MG63 (cell line): Measurements from ENCODE around the gene RASGRF1. TPM values are rescaled to one million over a fixed set of nuclear protein-coding genes. Genes with fewer than 3 reads are reported as not detected.
A peak's percentile ranks its signal among the peaks of the same experiment; 100 is the strongest.
"Not testable (repeated sequence)": the region's sequence is repeated elsewhere in the genome, so short reads cannot be mapped to it uniquely, and the experiment has no call there.

Source experiments
- DNase-seq: peaks from one replicate; pipeline ENCODE4 v3.0.0-alpha.2; 2020
- H3K27me3 ChIP-seq: fragments of 250-450 bp; sonication (Bioruptor Pico); 2 replicates; pipeline ENCODE4 v1.5.1; 2020; ENCODE audit warnings: mild to moderate bottlenecking, moderate library complexity
- H3K36me3 ChIP-seq: fragments of 250-450 bp; sonication (Bioruptor Pico); 2 replicates; pipeline ENCODE4 v1.5.1; 2020; ENCODE audit warnings: mild to moderate bottlenecking, moderate library complexity
- H3K4me3 ChIP-seq: fragments of 250-450 bp; sonication (Bioruptor Pico); 2 replicates; pipeline ENCODE4 v1.5.1; 2020; ENCODE audit warnings: mild to moderate bottlenecking, moderate library complexity
- H3K9me3 ChIP-seq: fragments of 250-450 bp; sonication (Bioruptor Pico); 2 replicates; pipeline ENCODE4 v1.5.1; 2020; ENCODE audit warnings: mild to moderate bottlenecking, moderate library complexity
- total RNA-seq: library from RNA; depleted of rRNA; stranded (reverse); fragments of >200 nt; shearing (Covaris generic); gene quantifications from 2 replicates; pipeline ENCODE4 v1.2.3, GENCODE V29; 2014; ENCODE audit warnings: low replicate concordance

The RASGRF1 gene
- total RNA-seq, 1 experiment from 2014 or later = not detected

- H3K27me3 ChIP-seq = no peaks in the 10 kb centered on the region
- peaks cover 3% of the 10 kb centered on the region; the same call in 1 of the 2 replicates for H3K9me3 ChIP-seq
- H3K36me3 ChIP-seq = no peaks in the 10 kb centered on the region
- H3K4me3 ChIP-seq = no peak overlapping the region
- DNase-seq = no peak
These were observed 52.7 kb downstream of the RASGRF1 start for GRCh38 chr15:79037848-79038247.

- Histone ChIP-seq H3K4me3 (no peak overlapping the region), H3K36me3 (no peaks in the 10 kb centered on the region), H3K27me3 (no peaks in the 10 kb centered on the region), H3K9me3 (no peaks in the 10 kb centered on the region)
- DNase-seq = no peak
These were observed 54.3 kb downstream of the RASGRF1 start for GRCh38 chr15:79036323-79036722.

GRCh38 chr15:79035814-79036213 lies 54.8 kb downstream of the RASGRF1 start:
- Histone ChIP-seq H3K36me3 (no peaks in the 10 kb centered on the region), H3K27me3 (no peaks in the 10 kb centered on the region), H3K4me3 (no peak overlapping the region), H3K9me3 (no peaks in the 10 kb centered on the region)
- DNase-seq = no peak

GRCh38 chr15:79035111-79035601 lies 55.4 kb downstream of the RASGRF1 start:
- no peak for DNase-seq
- H3K36me3 ChIP-seq = no peaks in the 10 kb centered on the region
- no peak overlapping the region for H3K4me3 ChIP-seq
- no peaks in the 10 kb centered on the region for H3K9me3 ChIP-seq
- no peaks in the 10 kb centered on the region for H3K27me3 ChIP-seq

- DNase-seq = no peak
- Histone ChIP-seq H3K4me3 (no peak overlapping the region), H3K9me3 (no peaks in the 10 kb centered on the region), H3K36me3 (no peaks in the 10 kb centered on the region), H3K27me3 (no peaks in the 10 kb centered on the region)
These were observed 56.3 kb downstream of the RASGRF1 start for GRCh38 chr15:79034284-79034683.

- no peak for DNase-seq
- H3K36me3 ChIP-seq = no peaks in the 10 kb centered on the region
- no peaks in the 10 kb centered on the region for H3K9me3 ChIP-seq
- no peak overlapping the region for H3K4me3 ChIP-seq
- no peaks in the 10 kb centered on the region for H3K27me3 ChIP-seq
These were observed 57.9 kb downstream of the RASGRF1 start for GRCh38 chr15:79032656-79033055.

GRCh38 chr15:79031821-79032220 lies 58.8 kb downstream of the RASGRF1 start:
- DNase-seq = no peak
- Histone ChIP-seq H3K9me3 (no peaks in the 10 kb centered on the region), H3K4me3 (no peak overlapping the region), H3K36me3 (no peaks in the 10 kb centered on the region), H3K27me3 (no peaks in the 10 kb centered on the region)

GRCh38 chr15:79031201-79031600 lies 59.4 kb downstream of the RASGRF1 start:
- no peaks in the 10 kb centered on the region for H3K9me3 ChIP-seq
- no peak for DNase-seq
- H3K4me3 ChIP-seq = no peak overlapping the region
- H3K27me3 ChIP-seq = no peaks in the 10 kb centered on the region
- no peaks in the 10 kb centered on the region for H3K36me3 ChIP-seq

GRCh38 chr15:79030470-79030869 lies 60.1 kb downstream of the RASGRF1 start:
- H3K4me3 ChIP-seq = no peak overlapping the region
- no peak for DNase-seq
- H3K36me3 ChIP-seq = no peaks in the 10 kb centered on the region
- H3K9me3 ChIP-seq = no peaks in the 10 kb centered on the region
- no peaks in the 10 kb centered on the region for H3K27me3 ChIP-seq

- peak; percentile 21 for DNase-seq
- H3K36me3 ChIP-seq = no peaks in the 10 kb centered on the region
- no peak overlapping the region for H3K4me3 ChIP-seq
- no peaks in the 10 kb centered on the region for H3K27me3 ChIP-seq
- H3K9me3 ChIP-seq = no peaks in the 10 kb centered on the region
These were observed 62.1 kb downstream of the RASGRF1 start for GRCh38 chr15:79028411-79028964.

- Histone ChIP-seq H3K9me3 (no peaks in the 10 kb centered on the region), H3K4me3 (no peak overlapping the region), H3K27me3 (no peaks in the 10 kb centered on the region), H3K36me3 (no peaks in the 10 kb centered on the region)
- no peak for DNase-seq
These were observed 62.8 kb downstream of the RASGRF1 start for GRCh38 chr15:79027532-79028410.

- no peaks in the 10 kb centered on the region for H3K9me3 ChIP-seq
- DNase-seq = no peak
- no peaks in the 10 kb centered on the region for H3K27me3 ChIP-seq
- no peak overlapping the region for H3K4me3 ChIP-seq
- no peaks in the 10 kb centered on the region for H3K36me3 ChIP-seq
These were observed 64.8 kb downstream of the RASGRF1 start for GRCh38 chr15:79025802-79026201.

- no peaks in the 10 kb centered on the region for H3K9me3 ChIP-seq
These were observed 65.4 kb downstream of the RASGRF1 start for GRCh38 chr15:79025201-79025600.

GRCh38 chr15:79024493-79024892 lies 66.1 kb downstream of the RASGRF1 start:
- not testable (repeated sequence) for DNase-seq, H3K9me3 ChIP-seq, H3K27me3 ChIP-seq, H3K4me3 ChIP-seq, H3K36me3 ChIP-seq

More at GRCh38 chr15:79025201-79025600, 65.4 kb downstream of the RASGRF1 start:
- Histone ChIP-seq H3K27me3 (no peaks in the 10 kb centered on the region), H3K36me3 (no peaks in the 10 kb centered on the region), H3K4me3 (no peak overlapping the region)
- no peak for DNase-seq

GRCh38 chr15:79023918-79024317 lies 66.7 kb downstream of the RASGRF1 start:
- no peaks in the 10 kb centered on the region for H3K9me3 ChIP-seq
- no peaks in the 10 kb centered on the region for H3K27me3 ChIP-seq
- DNase-seq = no peak
- H3K36me3 ChIP-seq = no peaks in the 10 kb centered on the region
- no peak overlapping the region for H3K4me3 ChIP-seq

- Histone ChIP-seq H3K36me3 (no peaks in the 10 kb centered on the region), H3K9me3 (no peaks in the 10 kb centered on the region), H3K4me3 (no peak overlapping the region), H3K27me3 (no peaks in the 10 kb centered on the region)
- no peak for DNase-seq
These were observed 67.1 kb downstream of the RASGRF1 start for GRCh38 chr15:79023546-79023890.

GRCh38 chr15:79018960-79019359 lies 71.6 kb downstream of the RASGRF1 start:
- H3K9me3 ChIP-seq = no peaks in the 10 kb centered on the region
- no peaks in the 10 kb centered on the region for H3K36me3 ChIP-seq
- no peaks in the 10 kb centered on the region for H3K27me3 ChIP-seq
- DNase-seq = no peak
- no peak overlapping the region for H3K4me3 ChIP-seq

GRCh38 chr15:79017953-79018352 lies 72.6 kb downstream of the RASGRF1 start:
- Histone ChIP-seq H3K4me3 (no peak overlapping the region), H3K9me3 (no peaks in the 10 kb centered on the region), H3K36me3 (no peaks in the 10 kb centered on the region), H3K27me3 (no peaks in the 10 kb centered on the region)
- DNase-seq = no peak
